ENCODE measurements around the gene ATCAY.
"Not testable (repeated sequence)": the region's sequence is repeated elsewhere in the genome, so short reads cannot be mapped to it uniquely, and the experiment has no call there.

Gene ATCAY

DNA sequence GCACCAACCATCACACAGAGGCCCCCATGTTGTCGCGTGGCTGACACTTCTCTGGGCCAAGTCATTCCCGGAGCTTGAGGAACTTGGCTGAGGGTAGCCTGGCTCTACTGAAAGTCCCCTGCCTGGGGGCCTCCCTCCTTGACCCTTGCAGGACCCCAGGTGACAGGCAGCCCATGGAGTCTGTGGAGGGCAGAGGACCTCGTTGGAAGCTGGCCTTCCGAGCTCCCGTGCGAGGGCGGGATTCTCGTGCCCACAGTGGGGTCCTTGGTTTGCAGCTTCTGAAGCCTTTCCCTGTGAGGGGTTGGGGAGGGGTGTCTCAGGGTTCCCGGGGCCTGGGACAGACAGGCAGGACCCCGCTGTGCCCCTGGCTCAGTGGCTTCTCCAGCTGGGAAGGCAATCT lies 68.8 kb downstream of the ATCAY start:
- DNase-seq (ENCODE audit: low read depth) = no peak

DNA sequence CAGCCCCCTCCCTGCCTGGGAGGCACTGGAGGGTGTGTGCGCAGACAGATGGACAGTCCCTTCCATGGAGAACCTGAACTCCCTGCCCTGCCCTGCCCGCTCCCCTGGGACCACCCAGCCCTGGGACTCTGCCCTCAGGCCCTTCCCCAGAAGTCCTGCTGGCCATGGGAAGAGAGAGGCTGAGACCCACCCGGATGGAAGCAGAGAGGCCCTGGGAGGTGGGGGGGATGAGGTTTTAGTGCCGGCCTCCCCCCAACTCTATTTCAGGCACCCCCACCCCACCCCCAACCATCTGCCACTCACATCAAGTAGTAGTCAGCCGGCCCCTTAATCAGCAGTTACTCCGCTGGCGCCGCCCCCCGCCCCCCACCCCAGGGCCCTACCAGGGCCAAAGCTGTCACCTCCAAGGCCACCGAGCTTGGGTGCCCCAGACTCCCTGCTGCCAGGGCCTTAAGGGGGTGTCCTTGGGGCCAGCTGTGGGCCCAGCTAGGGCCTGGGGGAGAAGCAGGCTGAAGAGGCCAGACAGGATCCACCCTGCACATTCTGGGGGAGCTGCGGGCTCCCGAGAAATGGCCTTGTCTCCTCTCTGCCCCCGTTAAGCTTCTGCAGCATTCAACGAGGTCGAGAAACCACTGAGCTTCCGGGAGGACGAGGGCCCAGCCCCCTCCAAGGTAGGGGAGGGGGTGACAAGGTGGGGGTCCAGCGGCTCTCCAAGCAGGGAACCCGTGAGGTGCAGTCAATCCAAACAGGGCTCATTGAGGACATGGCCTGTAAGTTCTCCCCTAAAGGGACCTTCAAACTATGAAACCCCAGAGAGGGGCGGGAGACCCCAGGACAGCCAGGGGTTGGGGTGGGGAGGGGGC lies 69.7 kb downstream of the ATCAY start:
- no peak for DNase-seq (ENCODE audit: low read depth)

- no peak for DNase-seq (ENCODE audit: low read depth)
Observed at GRCh38 chr19:3950871-3951861, 70.7 kb downstream of the ATCAY start.

GRCh38 chr19:3952755-3953276 lies 72.3 kb downstream of the ATCAY start:
- DNase-seq (ENCODE audit: low read depth) = not testable (repeated sequence)

- no peak for DNase-seq (ENCODE audit: low read depth)
Observed at GRCh38 chr19:3954107-3954506, 73.6 kb downstream of the ATCAY start.

- DNase-seq (ENCODE audit: low read depth) = not testable (repeated sequence)
Observed at GRCh38 chr19:3955276-3955675, 74.8 kb downstream of the ATCAY start.

- no peak for DNase-seq (ENCODE audit: low read depth)
Observed at GRCh38 chr19:3955688-3956087, 75.2 kb downstream of the ATCAY start.

- no peak for DNase-seq (ENCODE audit: low read depth)
Observed at GRCh38 chr19:3958836-3959765, 78.6 kb downstream of the ATCAY start.

- no peak for DNase-seq (ENCODE audit: low read depth)
Observed at GRCh38 chr19:3959766-3960131, 79.3 kb downstream of the ATCAY start.

GRCh38 chr19:3961007-3961406 lies 80.5 kb downstream of the ATCAY start:
- DNase-seq (ENCODE audit: low read depth) = no peak

GRCh38 chr19:3963458-3964255 lies 83.2 kb downstream of the ATCAY start:
- DNase-seq (ENCODE audit: low read depth) = no peak

DNA sequence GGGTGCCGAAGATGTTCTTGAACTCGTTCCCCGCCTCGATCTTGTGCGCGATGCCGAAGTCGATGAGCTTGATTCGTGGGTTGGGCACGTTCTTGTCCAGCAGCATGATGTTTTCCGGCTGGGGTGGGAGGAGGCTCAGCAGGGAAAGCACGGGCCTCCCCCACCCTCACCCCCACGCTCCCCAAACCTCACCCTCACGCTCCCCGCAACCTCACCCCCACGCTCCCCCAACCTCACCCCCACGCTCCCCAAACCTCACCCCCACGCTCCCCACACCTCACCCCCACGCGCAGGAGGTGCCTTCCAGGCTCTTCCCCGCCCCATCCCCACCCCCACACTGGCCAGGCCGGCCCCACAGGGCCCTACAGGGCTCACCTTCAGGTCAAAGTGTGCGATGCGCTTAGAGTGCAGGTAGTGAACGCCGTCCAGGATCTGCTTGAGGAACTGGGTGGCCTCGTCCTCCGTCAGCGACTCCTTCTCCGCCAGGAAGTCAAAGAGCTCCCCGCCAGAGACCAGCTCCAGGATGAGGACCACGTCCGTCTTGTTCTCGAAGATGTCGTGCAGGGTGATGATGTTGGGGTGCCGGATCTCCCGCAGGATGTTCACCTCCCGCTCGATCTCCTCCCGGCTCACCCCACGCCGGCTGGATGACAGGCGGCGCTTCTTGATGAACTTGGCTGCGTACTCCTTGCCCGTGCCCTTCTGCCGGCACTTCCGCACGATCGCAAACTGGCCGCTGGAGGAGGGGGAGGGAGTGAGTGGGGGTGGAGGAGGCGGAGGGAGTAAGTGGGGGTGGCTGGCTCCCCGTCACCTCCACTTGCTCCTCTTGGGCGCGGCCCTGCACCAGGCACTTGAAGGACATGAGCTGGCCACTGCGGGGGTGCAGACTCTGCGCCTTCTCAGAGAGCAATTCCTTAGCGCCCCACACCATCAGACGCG lies 84.0 kb downstream of the ATCAY start:
- no peak for DNase-seq (ENCODE audit: low read depth)

DNA sequence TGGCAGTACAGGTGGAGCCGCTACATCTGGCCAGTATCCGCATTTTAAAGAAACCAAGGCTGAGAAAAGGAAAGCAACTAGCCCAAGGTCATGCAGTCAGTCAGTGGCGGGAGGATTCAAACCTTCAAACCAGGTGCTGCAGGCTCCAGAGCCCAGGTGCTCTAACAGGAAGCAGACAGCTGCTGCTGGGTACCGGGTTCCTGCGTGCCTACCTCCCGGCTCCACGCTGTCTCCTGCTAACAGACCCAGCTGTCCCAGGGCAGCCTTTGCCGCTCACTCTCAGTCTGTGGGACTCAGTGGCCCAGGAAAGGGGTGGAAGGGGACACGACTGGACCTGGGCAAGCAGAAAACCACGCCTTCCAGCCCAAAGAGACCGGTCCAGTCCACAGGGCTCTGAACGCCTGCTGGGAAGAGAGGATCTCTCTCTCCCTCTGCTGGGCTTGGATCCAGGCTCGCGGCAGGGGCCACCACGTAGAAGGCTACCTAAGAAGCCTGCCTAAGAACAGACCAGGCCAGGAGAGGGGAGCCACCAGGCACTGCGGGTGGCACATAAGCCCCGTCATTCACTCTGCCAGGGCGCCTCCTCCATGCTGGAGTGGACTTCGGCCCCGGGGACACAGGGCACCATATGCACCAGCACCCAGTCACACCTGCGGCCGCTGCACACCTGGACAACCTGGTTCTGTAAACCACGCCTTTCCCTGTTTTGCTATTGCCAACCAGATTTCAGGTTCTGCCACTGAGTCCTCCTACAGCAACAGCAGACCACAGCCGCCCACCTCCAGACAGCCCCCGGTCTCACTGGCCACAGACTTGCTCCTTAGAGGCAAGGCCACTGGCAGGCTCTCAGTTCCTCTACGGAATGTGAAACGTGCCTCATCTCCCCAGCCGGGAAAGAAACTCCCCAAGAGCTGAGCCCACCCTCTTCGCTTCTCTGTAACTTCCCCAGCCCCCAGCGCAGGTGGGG lies 85.8 kb downstream of the ATCAY start:
- no peak for DNase-seq (ENCODE audit: low read depth)

DNA sequence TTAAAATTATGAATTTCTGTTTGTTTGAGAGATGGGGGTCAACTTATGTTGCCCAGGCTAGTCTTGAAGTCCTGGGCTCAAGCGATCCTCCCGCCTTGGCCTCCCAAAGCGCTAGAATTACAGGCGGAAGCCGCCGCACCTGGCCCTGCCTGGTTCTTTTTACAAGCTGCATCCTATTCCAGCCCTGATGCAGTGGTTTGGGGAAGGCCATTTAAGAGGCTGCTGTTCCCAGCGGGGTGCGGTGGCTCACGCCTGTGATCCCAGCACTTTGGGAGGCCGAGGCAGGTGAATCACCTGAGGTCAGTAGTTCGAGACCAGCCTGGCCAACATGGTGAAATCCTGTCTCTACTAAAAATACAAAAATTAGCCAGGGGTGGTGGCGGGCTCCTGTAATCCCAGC lies 87.5 kb downstream of the ATCAY start:
- not testable (repeated sequence) for DNase-seq (ENCODE audit: low read depth)

- DNase-seq (ENCODE audit: low read depth) = no peak
Observed at GRCh38 chr19:3968556-3969434, 88.3 kb downstream of the ATCAY start.

DNA sequence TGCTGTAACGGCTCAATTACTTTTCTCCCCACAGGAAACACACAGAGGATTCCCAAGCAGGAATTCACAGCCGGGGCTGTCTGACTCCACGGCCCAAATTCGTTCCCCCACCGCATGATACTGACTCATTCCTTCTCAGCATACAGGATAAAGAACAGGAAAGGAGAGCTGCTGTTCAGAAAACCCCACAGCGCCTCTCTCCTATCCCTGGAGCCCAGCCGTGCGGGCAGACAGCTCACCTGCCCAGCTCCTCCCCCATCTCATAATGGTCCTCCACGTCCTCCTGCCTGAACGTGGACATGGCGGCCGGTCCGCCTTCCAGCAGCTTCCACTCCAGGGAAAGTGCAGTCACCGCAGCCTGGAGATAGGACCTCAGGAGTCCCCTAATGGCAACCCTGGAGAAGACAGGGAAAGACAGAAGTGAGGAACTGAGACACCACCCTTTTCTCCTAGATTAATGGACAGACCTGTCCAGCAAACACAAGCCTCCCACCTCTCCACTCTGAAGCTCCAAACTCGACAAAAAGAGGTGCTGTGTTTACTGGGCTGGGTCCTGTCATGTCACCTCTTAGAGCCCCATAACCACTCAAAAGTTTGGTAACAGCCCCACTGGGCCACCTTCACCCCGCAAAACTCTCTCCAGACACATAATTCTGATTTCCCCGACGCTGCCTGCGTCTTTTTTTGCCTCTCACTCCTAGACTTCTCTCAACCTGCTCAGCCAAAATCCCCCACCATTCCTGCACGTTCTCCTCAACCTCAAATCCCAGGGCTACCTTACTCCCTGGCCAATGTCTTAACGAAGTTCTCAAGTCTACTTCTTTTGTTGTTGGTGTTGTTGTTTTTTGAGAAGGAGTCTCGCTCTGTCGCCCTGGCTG lies 89.2 kb downstream of the ATCAY start:
- DNase-seq (ENCODE audit: low read depth) = no peak

All from T-helper 22 cell (primary cell).